ENCODE results near the gene ROR2. TPM values are rescaled to one million over a fixed set of nuclear protein-coding genes. Genes with fewer than 3 reads are reported as not detected.
"Not testable (repeated sequence)": the region's sequence is repeated elsewhere in the genome, so short reads cannot be mapped to it uniquely, and the experiment has no call there.

ROR2 gene
- 0.09 and 0.18 TPM in 2 replicates for total RNA-seq

- intact Hi-C loops (cut with micrococcal nuclease): loop anchor here (2.0 kb wide), 1 partner anchor 43 kb away; no protein-coding TSS in a partner anchor
These were observed at the start of gene ROR2 for GRCh38 chr9:91949946-91950664. Gene ROR2 (minus strand): TSS chr9:91950228.

DNA sequence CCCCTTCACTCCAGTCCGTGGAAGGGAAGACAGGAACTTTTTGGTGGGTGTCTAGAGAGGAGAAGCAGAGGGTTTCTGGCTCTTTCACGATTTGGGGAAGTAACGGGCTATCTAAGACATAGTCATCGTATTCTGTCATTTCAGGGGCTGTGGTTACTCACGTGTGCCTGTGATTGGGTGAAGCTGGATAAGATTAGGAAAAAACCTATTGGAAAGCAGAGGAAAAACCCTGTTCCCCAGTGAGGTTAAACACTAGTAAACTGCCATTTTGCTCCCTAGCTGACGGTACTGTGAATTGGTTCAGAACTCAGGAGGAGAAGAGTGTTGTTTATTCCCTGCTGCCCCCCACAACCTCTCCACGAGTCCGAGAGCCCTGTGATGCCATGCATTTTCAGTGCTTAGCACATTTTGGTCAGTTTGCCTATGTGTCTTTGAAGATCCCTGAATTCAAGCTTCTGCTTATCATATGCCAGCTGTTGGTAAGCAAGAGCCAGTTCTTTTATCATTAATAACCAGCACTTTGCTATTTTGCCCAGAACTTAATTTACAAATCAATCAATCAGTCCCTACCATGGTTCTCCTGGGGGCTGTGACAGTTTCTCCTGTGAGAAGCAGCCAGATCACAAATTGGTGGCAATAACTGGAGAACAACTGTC, 45.1 kb upstream of the ROR2 start:
- intact Hi-C loops (cut with micrococcal nuclease): no loop called here

GRCh38 chr9:91994422-91994821, 44.4 kb upstream of the ROR2 start:
- intact Hi-C loops (cut with micrococcal nuclease): no loop called here

- intact Hi-C loops (cut with micrococcal nuclease): no loop called here
These were observed 42.5 kb upstream of the ROR2 start for GRCh38 chr9:91992461-91993041.

DNA sequence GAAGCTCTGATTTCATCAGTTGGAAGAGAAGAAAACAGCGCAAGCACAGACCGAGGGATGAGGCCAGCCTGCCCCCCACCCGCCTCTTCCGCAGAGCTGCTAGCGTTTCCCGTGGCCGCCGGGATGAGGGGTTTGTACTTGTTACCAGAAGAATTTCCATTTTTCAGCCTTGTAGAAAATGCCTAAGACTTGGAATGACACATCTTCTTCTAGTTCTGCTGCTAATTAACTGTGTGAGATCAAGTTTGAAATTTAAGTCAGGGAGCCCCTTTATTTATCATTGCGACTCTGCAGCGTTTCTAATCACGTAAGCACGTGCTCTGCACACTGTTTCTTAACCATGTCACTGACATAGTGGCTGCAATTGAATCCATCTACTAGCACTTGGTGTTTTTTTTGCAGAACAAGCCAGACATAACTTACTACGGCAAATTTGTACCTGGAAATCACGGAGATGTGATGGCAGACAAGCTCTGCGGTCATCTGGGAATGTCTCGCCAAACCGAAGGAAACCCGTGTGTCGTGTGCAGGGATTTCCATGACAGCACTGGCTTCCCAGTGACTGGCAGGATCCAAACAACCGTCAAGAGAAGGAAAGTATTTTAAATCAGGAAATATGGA, 41.8 kb upstream of the ROR2 start:
- intact Hi-C loops (cut with micrococcal nuclease): no loop called here

GRCh38 chr9:91986248-91986647, 36.2 kb upstream of the ROR2 start:
- intact Hi-C loops (cut with micrococcal nuclease): no loop called here

GRCh38 chr9:91985692-91986091, 35.7 kb upstream of the ROR2 start:
- intact Hi-C loops (cut with micrococcal nuclease): no loop called here

- intact Hi-C loops (cut with micrococcal nuclease): no loop called here
These were observed 28.8 kb upstream of the ROR2 start for GRCh38 chr9:91978740-91979414.

GRCh38 chr9:91975254-91975653, 25.2 kb upstream of the ROR2 start:
- intact Hi-C loops (cut with micrococcal nuclease): not testable (repeated sequence)

GRCh38 chr9:91972711-91973110, 22.7 kb upstream of the ROR2 start:
- intact Hi-C loops (cut with micrococcal nuclease): no loop called here

GRCh38 chr9:91972076-91972626, 22.1 kb upstream of the ROR2 start:
- intact Hi-C loops (cut with micrococcal nuclease): no loop called here

GRCh38 chr9:91967259-91967658, 17.2 kb upstream of the ROR2 start:
- intact Hi-C loops (cut with micrococcal nuclease): no loop called here

DNA sequence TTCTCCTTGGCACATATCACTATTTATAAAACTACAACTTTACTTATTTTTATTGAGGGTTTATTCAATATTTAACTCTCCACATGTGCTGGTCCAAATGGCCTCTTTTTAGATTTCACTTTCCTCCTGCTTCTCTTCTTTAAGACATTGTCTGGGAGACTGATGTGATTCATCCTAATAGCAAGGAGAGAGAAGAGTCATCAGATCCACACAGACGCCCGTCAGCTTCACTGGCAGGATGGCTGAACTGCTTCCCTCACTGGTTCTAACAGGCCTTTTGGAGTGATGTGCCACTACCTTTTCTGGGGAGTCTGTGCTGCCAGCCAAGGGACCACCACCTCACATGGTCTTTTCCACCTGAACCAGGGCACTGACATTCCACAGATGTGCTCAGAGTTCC, 16.5 kb upstream of the ROR2 start:
- intact Hi-C loops (cut with micrococcal nuclease): no loop called here

DNA sequence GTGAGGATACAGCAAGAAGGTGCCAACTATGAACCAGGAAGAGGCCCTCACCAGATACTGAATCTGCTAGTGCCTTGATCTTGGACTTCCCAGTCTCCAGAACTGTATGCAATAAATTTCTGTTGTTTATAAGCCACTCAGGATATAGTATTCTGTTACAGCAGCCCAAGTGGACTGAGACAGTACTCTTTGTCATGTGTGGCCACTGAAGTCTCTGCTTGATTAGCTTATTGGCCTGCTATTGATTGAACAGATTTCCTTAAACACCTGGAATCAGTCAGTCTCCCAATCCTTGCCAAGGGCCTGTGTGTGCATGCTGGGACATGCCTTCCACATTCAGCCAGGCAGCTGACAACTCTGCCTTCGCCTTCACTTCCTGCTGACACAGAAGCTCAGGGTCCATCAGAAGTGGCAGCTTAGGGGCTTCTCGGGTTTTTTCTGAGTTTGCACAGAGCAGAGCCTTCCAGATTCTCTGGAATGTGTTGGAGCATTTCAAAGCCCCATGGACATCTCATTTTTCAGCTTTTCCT, 13.7 kb upstream of the ROR2 start:
- intact Hi-C loops (cut with micrococcal nuclease): no loop called here

DNA sequence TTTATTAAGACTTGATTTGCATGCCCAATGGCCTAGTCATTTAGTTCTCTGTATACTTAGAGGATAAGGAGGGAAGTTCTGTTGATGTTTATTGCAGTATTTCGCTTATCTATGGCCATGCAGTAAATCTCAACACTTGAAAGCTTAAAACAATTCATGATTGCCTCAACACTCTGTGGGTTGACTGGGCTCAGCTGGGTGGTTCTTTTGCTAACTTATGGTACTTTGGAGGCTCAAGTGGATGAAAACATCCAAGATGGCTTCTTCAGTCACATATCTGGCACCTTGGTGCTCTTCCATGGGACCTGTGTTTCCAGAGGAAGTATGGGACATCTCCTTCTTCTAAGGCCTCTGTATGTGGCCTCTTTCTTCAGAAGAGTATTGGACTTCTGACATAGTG, 10.3 kb upstream of the ROR2 start:
- intact Hi-C loops (cut with micrococcal nuclease): no loop called here

DNA sequence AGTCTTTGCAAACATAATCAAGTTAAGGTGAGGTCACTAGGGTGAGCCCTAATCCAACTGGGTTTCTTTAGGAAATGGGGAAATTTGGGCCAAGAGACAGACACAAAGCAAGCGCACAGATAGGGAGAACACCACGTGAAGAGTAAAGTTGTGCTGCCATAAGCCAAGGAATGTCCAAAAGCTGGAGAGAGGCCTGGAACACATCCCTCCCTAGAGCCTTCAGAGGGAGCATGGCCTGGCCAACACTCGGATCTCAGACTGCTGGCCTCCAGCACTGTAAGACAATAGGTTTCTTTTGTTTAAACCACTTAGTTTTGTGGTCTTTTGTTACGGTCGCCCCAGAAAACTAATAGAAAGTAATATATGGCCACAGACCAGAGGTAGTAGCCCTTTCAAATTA, 8.1 kb upstream of the ROR2 start:
- intact Hi-C loops (cut with micrococcal nuclease): no loop called here

- intact Hi-C loops (cut with micrococcal nuclease): no loop called here
These were observed 4.9 kb upstream of the ROR2 start for GRCh38 chr9:91954841-91955471.

GRCh38 chr9:91953718-91954117, 3.7 kb upstream of the ROR2 start:
- intact Hi-C loops (cut with micrococcal nuclease): no loop called here

DNA sequence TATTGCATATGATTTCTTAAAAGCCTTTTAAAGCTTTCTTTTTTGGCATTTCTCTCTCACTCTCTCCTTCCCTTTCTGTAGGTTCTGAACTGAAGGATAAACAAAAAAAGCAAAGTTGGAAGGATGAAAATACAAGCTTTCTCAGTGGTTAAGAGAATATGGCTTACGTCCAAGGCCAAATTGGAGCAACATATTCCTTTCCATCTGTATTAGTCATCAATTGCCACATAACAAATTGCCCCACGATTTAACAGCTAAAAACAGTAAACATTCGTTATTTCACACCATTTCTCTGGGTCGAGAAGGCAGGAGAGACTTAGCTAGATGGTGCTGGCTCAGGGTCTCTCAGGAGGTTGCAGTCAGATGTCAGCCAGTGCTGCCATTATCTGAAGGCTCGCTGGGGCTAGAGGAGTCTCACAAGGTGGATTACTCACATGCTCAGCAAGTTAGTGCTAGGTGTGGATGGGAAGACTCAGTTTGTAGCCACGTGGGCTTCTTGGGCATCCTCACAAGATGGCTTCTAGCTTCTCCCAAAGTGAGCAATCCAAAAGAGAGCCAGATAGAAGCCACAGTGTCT, 2.0 kb upstream of the ROR2 start:
- intact Hi-C loops (cut with micrococcal nuclease): no loop called here

DNA sequence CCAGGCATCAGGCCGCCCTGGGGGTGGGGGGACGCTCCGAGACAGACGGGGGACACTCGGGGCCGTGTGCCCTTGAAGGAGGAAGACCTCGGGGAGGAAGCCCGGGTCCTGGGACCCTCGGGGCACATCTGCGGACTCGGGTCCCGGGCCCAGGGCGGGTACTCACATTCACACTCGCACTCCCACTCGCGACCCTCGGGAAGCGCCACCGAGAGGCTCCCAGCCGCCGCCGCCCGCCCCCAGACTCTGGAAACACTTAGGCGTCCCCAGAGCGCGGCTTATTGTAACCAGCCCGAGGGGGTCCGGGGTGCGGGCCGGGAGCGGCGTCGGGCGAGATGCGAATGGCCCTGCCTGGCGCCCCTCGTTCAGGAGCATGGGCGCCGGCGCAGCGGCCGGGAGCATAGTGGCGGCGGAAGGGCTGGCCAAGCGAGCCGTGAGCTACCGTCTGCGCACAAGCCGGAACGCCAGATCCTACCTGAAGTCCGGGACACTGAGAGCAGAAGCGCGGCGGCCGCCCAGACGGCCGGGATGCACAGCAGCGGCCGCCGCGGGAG, 559 bp downstream of the ROR2 start:
- intact Hi-C loops (cut with micrococcal nuclease): loop anchor here (2.0 kb wide), 1 partner anchor 43 kb away; no protein-coding TSS in a partner anchor

All from T-helper 2 cell treated with Interferon-gamma antibody and Interleukin-4, amounts not matched to agents 100 ng/mL and 5 ng/mL, for 36 hours (primary cell).